Neural progenitor cell (in vitro differentiated cells): Measurements from ENCODE around the gene ADAMTSL1. TPM values are rescaled to one million over a fixed set of nuclear protein-coding genes. Genes with fewer than 3 reads are reported as not detected.
A peak's percentile ranks its signal among the peaks of the same experiment; 100 is the strongest.

Experiments
- DNase-seq: peaks from one replicate; pipeline ENCODE4 v3.0.0-alpha.2; 2016; ENCODE audit warnings: low spot score
- H2AFZ ChIP-seq: fragments of 200-600 bp; sonication (generic); replicated peaks from 2 replicates; pipeline ENCODE4 v1.6.1; 2016; ENCODE audit warnings: antibody characterized with exemption
- H3F3A ChIP-seq: fragments of 200-600 bp; sonication (generic); 2 replicates; pipeline ENCODE4 v1.6.1; 2016; ENCODE audit warnings: antibody characterized with exemption, low read depth
- H3K27ac ChIP-seq: fragments of 200-600 bp; sonication (generic); 2 replicates; pipeline ENCODE4 v1.5.1; 2016; ENCODE audit warnings: mild to moderate bottlenecking
- H3K27me3 ChIP-seq: fragments of 200-600 bp; sonication (generic); 2 replicates; pipeline ENCODE4 v1.6.1; 2016; ENCODE audit warnings: mild to moderate bottlenecking, moderate library complexity
- H3K36me3 ChIP-seq: fragments of 200-600 bp; sonication (generic); 2 replicates; pipeline ENCODE4 v1.5.1; 2016
- H3K4me1 ChIP-seq: fragments of 200-600 bp; sonication (generic); 2 replicates; pipeline ENCODE4 v1.6.1; 2016; ENCODE audit warnings: mixed run types
- H3K4me2 ChIP-seq: fragments of 200-600 bp; sonication (generic); 2 replicates; pipeline ENCODE4 v1.6.1; 2016
- H3K4me3 ChIP-seq: fragments of 200-600 bp; sonication (generic); 2 replicates; pipeline ENCODE4 v1.5.1; 2016
- H3K79me2 ChIP-seq: fragments of 200-600 bp; sonication (generic); 2 replicates; pipeline ENCODE4 v1.6.1; 2016; ENCODE audit warnings: low read depth
- H3K9ac ChIP-seq: fragments of 200-600 bp; sonication (generic); 2 replicates; pipeline ENCODE4 v1.6.1; 2016
- H3K9me3 ChIP-seq: fragments of 200-600 bp; sonication (generic); 2 replicates; pipeline ENCODE4 v1.5.1; 2016; ENCODE audit warnings: low read depth
- H4K20me1 ChIP-seq: fragments of 200-600 bp; sonication (generic); 2 replicates; pipeline ENCODE4 v1.6.1; 2016; ENCODE audit warnings: low read depth
- H3K27ac Mint-ChIP-seq: 3 replicates; pipeline ENCODE4 v1.8.0; 2021; ENCODE audit warnings: mixed read lengths
- H3K27me3 Mint-ChIP-seq: 2 replicates; pipeline ENCODE4 v1.8.0; 2022; ENCODE audit warnings: low read depth, mild to moderate bottlenecking, inconsistent platforms, moderate library complexity, mixed read lengths; ENCODE audit not compliant: insufficient read depth
- H3K36me3 Mint-ChIP-seq: 3 replicates; pipeline ENCODE4 v1.8.0; 2021; ENCODE audit warnings: mixed read lengths
- H3K4me1 Mint-ChIP-seq: 3 replicates; pipeline ENCODE4 v1.8.0; 2021; ENCODE audit warnings: mixed read lengths
- H3K4me3 Mint-ChIP-seq: 3 replicates; pipeline ENCODE4 v1.8.0; 2021; ENCODE audit warnings: mild to moderate bottlenecking, moderate library complexity, mixed read lengths
- H3K9me3 Mint-ChIP-seq: 3 replicates; pipeline ENCODE4 v1.8.0; 2020; ENCODE audit warnings: mixed read lengths
- EZH2 ChIP-seq: fragments of 200-600 bp; sonication (generic); IDR thresholded peaks from 2 replicates; pipeline ENCODE4 v1.6.1; 2017; ENCODE audit warnings: antibody characterized with exemption, mild to moderate bottlenecking, moderate library complexity
- EZH2phosphoT487 ChIP-seq: fragments of 200-600 bp; sonication (generic); IDR thresholded peaks from 2 replicates; pipeline ENCODE4 v1.6.1; 2017; ENCODE audit warnings: antibody characterized with exemption
- total RNA-seq: library from RNA; depleted of rRNA; stranded (reverse); fragments of >200 nt; gene quantifications from 2 replicates; pipeline ENCODE4 v1.2.3, GENCODE V29; 2015; ENCODE audit warnings: low replicate concordance
- TF ChIP-seq, protein P1 (sequence below): fragments of 200-600 bp; sonication (generic); IDR thresholded peaks from 2 replicates; pipeline ENCODE4 v1.5.1; 2017; ENCODE audit warnings: antibody characterized with exemption, mild to moderate bottlenecking

ADAMTSL1 gene
- total RNA-seq, 1 donor from 2014 or later = 0.73 TPM

DNA sequence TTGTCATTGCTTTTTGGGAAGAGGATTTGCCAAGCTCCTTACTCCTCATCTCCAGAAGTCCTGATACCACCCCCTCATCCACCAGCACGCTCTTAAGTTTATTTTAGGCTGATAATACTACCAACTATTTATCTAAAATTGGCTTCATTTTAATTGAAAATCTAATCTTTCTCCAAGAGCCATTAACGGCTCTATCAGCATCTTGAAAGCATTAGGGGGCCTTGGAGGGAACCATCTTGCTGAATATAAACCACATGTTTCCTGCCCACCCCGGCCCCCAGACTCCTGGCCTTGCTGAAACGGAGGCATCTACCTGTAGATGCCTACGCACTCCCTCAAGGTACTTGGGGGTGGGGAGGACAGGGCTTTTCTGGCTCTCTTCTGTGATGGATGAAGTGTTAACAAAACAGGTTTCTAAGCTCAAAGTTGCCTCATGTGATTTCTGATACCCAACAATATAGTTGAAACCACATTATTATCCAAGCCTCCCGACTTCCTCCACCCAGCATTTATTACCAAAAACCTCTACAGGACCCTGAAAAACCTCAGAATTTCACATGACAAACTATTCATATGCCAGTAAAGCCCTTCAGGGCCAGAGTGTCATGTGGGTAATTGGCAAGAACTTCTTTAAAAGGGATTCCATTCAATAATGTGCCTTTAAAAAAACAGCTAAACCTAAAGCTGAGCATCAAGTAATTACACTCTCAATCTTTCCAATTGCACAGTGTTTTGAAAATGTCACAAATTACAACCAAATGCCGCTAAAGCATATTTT, 462.3 kb downstream of the ADAMTSL1 start:
- no peaks in the 10 kb centered on the region for H3K9me3 ChIP-seq
- Mint-ChIP-seq H3K4me1 (peaks cover 3% of the 10 kb centered on the region), H3K4me3 (no peak overlapping the region), H3K27me3 (no peaks in the 10 kb centered on the region), H3K36me3 (no peaks in the 10 kb centered on the region), H3K27ac (no peak overlapping the region), H3K9me3 (peaks cover 4% of the 10 kb centered on the region)
- no peaks in the 10 kb centered on the region for H3K36me3 ChIP-seq
- H3K4me3 ChIP-seq = no peak overlapping the region
- H2AFZ ChIP-seq = peak overlapping the region; percentile 29
- no peak overlapping the region for H3K27ac ChIP-seq
- H3F3A ChIP-seq = peaks cover 23% of the 10 kb centered on the region
- DNase-seq = no peak
- H3K9ac ChIP-seq = no peak overlapping the region
- no peaks in the 10 kb centered on the region for H3K79me2 ChIP-seq
- no peaks in the 10 kb centered on the region for H4K20me1 ChIP-seq
- H3K27me3 ChIP-seq = no peaks in the 10 kb centered on the region
- H3K4me1 ChIP-seq = peaks cover 29% of the 10 kb centered on the region
- TF ChIP-seq, protein P1, sequence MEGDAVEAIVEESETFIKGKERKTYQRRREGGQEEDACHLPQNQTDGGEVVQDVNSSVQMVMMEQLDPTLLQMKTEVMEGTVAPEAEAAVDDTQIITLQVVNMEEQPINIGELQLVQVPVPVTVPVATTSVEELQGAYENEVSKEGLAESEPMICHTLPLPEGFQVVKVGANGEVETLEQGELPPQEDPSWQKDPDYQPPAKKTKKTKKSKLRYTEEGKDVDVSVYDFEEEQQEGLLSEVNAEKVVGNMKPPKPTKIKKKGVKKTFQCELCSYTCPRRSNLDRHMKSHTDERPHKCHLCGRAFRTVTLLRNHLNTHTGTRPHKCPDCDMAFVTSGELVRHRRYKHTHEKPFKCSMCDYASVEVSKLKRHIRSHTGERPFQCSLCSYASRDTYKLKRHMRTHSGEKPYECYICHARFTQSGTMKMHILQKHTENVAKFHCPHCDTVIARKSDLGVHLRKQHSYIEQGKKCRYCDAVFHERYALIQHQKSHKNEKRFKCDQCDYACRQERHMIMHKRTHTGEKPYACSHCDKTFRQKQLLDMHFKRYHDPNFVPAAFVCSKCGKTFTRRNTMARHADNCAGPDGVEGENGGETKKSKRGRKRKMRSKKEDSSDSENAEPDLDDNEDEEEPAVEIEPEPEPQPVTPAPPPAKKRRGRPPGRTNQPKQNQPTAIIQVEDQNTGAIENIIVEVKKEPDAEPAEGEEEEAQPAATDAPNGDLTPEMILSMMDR = no peak
- TF ChIP-seq EZH2 = no peak
- TF ChIP-seq EZH2phosphoT487 = no peak
- H3K4me2 ChIP-seq = peak overlapping the region; percentile 44

DNA sequence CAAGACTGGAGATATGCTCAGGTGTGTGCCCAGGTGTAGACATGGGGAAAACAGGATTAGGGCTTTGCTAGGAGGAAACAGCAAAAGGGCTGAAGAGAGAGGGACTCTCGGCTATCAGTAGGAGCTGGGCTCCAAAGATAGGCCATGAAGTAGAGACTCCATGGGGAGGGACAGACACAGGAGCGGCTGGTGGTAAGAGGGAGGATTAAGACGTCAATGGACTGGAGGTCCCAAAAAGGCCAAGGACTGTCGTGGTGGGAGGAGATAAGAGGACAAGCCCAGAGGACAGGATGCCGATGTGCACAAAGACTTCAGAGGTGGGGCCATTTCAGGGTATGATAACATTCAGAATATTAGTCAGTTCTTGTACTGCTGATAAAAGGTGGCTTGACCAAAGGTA, 466.0 kb downstream of the ADAMTSL1 start:
- Histone ChIP-seq H3K4me1 (peaks cover 29% of the 10 kb centered on the region), H2AFZ (no peak overlapping the region), H3K4me3 (no peak overlapping the region), H4K20me1 (no peaks in the 10 kb centered on the region), H3K4me2 (no peak overlapping the region), H3K36me3 (no peaks in the 10 kb centered on the region), H3K27ac (no peak overlapping the region), H3K9me3 (no peaks in the 10 kb centered on the region), H3K9ac (no peak overlapping the region), H3K27me3 (no peaks in the 10 kb centered on the region), H3F3A (peaks cover 20% of the 10 kb centered on the region), H3K79me2 (no peaks in the 10 kb centered on the region)
- no peak for DNase-seq
- no peak overlapping the region for H3K4me3 Mint-ChIP-seq
- H3K27ac Mint-ChIP-seq = no peak overlapping the region
- no peak for TF ChIP-seq EZH2phosphoT487
- H3K36me3 Mint-ChIP-seq = no peaks in the 10 kb centered on the region
- H3K27me3 Mint-ChIP-seq = peaks cover under 1% of the 10 kb centered on the region
- H3K4me1 Mint-ChIP-seq = peaks cover 3% of the 10 kb centered on the region
- no peaks in the 10 kb centered on the region for H3K9me3 Mint-ChIP-seq

DNA sequence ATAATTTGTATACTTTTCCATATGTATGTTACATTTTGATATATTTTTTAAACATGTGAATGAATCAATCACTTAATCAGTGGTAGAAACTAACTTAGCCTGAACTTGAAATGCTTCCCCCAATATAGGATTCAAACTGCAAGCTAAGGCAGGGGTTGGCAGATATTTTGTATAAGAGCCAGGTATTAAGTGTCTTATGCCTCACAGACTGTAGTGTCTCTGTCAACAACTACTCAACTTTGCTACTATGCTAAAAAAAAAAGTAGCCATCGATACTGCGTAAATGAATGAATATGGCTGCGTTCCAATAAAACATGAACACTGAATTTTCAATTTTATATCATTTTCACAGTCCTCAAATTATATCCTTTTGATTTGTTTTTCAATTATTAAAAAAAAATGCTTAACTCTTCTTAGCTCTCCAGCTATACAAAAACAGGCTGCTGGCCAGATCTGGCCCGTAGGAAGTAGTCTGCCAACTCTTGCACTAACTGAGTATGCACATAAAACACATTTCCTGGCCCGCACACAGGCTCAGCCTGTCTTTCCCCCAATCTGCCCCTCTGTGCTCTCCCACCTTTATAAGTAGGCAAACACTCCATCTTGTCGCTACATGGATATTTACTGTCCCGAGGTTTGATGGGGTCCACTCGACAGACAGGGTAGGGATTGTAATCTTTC, 467.2 kb downstream of the ADAMTSL1 start:
- H3K9me3 ChIP-seq = no peaks in the 10 kb centered on the region
- Mint-ChIP-seq H3K9me3 (no peaks in the 10 kb centered on the region), H3K36me3 (no peaks in the 10 kb centered on the region), H3K27ac (no peak overlapping the region), H3K4me1 (no peaks in the 10 kb centered on the region), H3K27me3 (peaks cover 6% of the 10 kb centered on the region), H3K4me3 (no peak overlapping the region)
- peaks cover 9% of the 10 kb centered on the region for H3F3A ChIP-seq
- H3K27ac ChIP-seq = no peak overlapping the region
- no peaks in the 10 kb centered on the region for H3K27me3 ChIP-seq
- no peak overlapping the region for H3K9ac ChIP-seq
- no peaks in the 10 kb centered on the region for H4K20me1 ChIP-seq
- H3K36me3 ChIP-seq = no peaks in the 10 kb centered on the region
- H3K4me1 ChIP-seq = peaks cover 17% of the 10 kb centered on the region
- DNase-seq = no peak
- H3K4me2 ChIP-seq = no peak overlapping the region
- no peak overlapping the region for H3K4me3 ChIP-seq
- no peak for TF ChIP-seq EZH2phosphoT487
- TF ChIP-seq, protein P1 = no peak
- TF ChIP-seq EZH2 = no peak
- no peaks in the 10 kb centered on the region for H3K79me2 ChIP-seq
- H2AFZ ChIP-seq = no peak overlapping the region

DNA sequence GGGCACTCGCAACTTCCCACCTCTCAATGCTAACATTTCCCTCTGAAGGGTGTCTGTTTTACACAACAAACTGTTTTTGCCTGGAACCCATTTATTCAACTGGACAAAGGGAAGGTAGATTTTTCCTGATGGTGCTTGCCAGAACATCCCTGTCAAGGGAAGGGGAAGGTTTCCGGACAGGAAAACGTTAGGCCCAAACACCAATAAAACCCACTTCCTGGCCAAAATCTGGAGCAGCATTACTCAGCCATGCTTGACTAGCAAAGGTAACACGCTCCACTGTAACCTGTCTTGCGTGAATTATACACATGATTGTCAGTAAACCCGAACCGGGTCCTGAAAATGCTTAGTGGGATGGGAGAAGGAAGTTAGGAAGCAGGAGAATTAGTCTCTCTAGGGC, 468.8 kb downstream of the ADAMTSL1 start:
- no peaks in the 10 kb centered on the region for H3K9me3 Mint-ChIP-seq
- no peak overlapping the region for H3K4me2 ChIP-seq
- no peaks in the 10 kb centered on the region for H3K36me3 Mint-ChIP-seq

More for the DNA sequence above, 468.8 kb downstream of the ADAMTSL1 start:
- H3K4me1 Mint-ChIP-seq = no peaks in the 10 kb centered on the region
- no peak overlapping the region for H3K4me3 Mint-ChIP-seq
- Histone ChIP-seq H3F3A (peaks cover 9% of the 10 kb centered on the region), H3K9me3 (no peaks in the 10 kb centered on the region), H3K9ac (no peak overlapping the region), H3K27me3 (no peaks in the 10 kb centered on the region), H2AFZ (no peak overlapping the region), H3K4me1 (peaks cover 13% of the 10 kb centered on the region), H3K36me3 (no peaks in the 10 kb centered on the region), H3K27ac (no peak overlapping the region), H4K20me1 (no peaks in the 10 kb centered on the region), H3K4me3 (no peak overlapping the region), H3K79me2 (no peaks in the 10 kb centered on the region)
- H3K27ac Mint-ChIP-seq = no peak overlapping the region
- no peak for DNase-seq
- TF ChIP-seq EZH2phosphoT487 = no peak
- TF ChIP-seq EZH2 = no peak
- peaks cover 9% of the 10 kb centered on the region for H3K27me3 Mint-ChIP-seq
